Astrocyte (in vitro differentiated cells and primary cell): ENCODE results near the gene UBE2G2.

Experiments
- EZH2 ChIP-seq: IDR thresholded peaks from 2 replicates; pipeline ENCODE4 v1.6.1; 2012; ENCODE audit warnings: mild to moderate bottlenecking, low read length, inconsistent platforms; ENCODE audit not compliant: insufficient read depth
- TF ChIP-seq, protein P1 (sequence below): IDR thresholded peaks from 2 replicates; pipeline ENCODE4 v1.5.1; 2011; ENCODE audit warnings: low read depth, mild to moderate bottlenecking, inconsistent platforms, low read length, moderate library complexity; ENCODE audit not compliant: insufficient read depth

DNA sequence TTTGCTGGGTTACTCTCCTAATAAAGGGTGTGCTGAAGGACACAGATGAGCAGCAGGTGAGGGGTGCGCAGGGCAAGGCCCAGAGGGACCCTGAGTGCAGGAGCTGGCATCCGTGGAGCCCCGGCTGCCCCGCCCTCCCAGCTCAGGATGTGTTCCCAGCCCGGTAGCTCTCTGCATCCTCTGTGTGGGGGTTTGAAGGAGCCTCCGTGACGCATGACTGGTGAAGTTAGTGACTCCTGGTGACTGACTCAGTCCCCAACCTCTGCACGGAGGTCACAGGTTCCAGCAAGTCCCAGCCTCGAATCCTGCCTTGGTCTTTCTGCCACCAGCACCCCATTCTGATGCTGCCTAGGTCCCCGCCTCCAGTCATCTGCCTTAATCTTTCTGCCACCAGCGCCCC lies 68.7 kb downstream of the UBE2G2 start:
- TF ChIP-seq, protein P1, sequence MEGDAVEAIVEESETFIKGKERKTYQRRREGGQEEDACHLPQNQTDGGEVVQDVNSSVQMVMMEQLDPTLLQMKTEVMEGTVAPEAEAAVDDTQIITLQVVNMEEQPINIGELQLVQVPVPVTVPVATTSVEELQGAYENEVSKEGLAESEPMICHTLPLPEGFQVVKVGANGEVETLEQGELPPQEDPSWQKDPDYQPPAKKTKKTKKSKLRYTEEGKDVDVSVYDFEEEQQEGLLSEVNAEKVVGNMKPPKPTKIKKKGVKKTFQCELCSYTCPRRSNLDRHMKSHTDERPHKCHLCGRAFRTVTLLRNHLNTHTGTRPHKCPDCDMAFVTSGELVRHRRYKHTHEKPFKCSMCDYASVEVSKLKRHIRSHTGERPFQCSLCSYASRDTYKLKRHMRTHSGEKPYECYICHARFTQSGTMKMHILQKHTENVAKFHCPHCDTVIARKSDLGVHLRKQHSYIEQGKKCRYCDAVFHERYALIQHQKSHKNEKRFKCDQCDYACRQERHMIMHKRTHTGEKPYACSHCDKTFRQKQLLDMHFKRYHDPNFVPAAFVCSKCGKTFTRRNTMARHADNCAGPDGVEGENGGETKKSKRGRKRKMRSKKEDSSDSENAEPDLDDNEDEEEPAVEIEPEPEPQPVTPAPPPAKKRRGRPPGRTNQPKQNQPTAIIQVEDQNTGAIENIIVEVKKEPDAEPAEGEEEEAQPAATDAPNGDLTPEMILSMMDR: no peak
- no peak for TF ChIP-seq EZH2
